ENCODE measurements around the gene KCNC3. TPM values are rescaled to one million over a fixed set of nuclear protein-coding genes. Genes with fewer than 3 reads are reported as not detected.

Gene KCNC3
- total RNA-seq, 1 donor from 2014 or later = not detected

DNA sequence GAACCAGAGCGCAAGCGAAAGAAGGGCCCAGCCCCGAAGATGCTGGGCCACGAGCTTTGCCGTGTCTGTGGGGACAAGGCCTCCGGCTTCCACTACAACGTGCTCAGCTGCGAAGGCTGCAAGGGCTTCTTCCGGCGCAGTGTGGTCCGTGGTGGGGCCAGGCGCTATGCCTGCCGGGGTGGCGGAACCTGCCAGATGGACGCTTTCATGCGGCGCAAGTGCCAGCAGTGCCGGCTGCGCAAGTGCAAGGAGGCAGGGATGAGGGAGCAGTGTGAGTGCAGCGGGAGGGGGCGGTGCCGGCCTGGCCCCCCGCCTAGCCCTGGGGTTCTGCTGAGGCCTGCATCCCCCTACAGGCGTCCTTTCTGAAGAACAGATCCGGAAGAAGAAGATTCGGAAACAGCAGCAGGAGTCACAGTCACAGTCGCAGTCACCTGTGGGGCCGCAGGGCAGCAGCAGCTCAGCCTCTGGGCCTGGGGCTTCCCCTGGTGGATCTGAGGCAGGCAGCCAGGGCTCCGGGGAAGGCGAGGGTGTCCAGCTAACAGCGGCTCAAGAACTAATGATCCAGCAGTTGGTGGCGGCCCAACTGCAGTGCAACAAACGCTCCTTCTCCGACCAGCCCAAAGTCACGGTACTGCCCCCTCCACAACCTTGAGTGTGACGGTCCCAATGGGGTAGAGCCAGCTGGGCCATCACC is 49.1 kb upstream of the KCNC3 start:
- no peak for FAIRE-seq

DNA sequence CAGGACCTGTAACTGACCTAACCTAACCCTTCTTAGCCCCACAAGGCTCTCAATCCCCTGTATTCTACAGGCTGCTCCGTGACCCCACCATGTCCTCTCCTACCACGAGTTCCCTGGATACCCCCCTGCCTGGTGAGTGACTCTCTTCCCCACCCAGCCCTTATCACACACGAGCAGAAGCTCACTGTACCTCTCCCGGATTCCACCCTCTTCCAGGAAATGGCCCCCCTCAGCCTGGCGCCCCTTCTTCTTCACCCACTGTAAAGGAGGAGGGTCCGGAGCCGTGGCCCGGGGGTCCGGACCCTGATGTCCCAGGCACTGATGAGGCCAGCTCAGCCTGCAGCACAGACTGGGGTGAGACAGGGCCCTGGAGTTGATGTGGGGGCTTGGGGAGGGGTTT is 48.3 kb upstream of the KCNC3 start:
- Mint-ChIP-seq H3K36me3 (ENCODE audit: low read depth, unreplicated experiment) (peaks cover 8% of the 10 kb centered on the region), H3K4me3 (ENCODE audit: unreplicated experiment) (no peak overlapping the region), H3K4me1 (ENCODE audit: low read depth, unreplicated experiment) (no peaks in the 10 kb centered on the region), H3K27ac (ENCODE audit: unreplicated experiment) (no peak overlapping the region), H3K27me3 (ENCODE audit: low read depth, unreplicated experiment) (no peaks in the 10 kb centered on the region), H3K9me3 (ENCODE audit: unreplicated experiment) (no peaks in the 10 kb centered on the region)
- Histone ChIP-seq H3K27me3 (ENCODE audit: insufficient read depth, low read length) (no peaks in the 10 kb centered on the region), H3K36me3 (ENCODE audit: insufficient read depth, low read length) (peaks cover 7% of the 10 kb centered on the region), H3K79me2 (ENCODE audit: insufficient read depth, low read length) (no peaks in the 10 kb centered on the region), H3K9ac (ENCODE audit: low read length) (no peak overlapping the region), H3K4me1 (ENCODE audit: insufficient read depth, low read length) (no peaks in the 10 kb centered on the region), H2AFZ (ENCODE audit: low read depth, low read length) (no peak overlapping the region), H3K9me3 (ENCODE audit: insufficient read depth, low read depth, low read length) (no peaks in the 10 kb centered on the region), H3K4me2 (ENCODE audit: low read length) (peak overlapping the region; percentile 54), H3K27ac (ENCODE audit: low read depth, low read length) (no peak overlapping the region), H3K4me3 (ENCODE audit: insufficient read depth, low read depth, low read length) (no peak overlapping the region), H4K20me1 (ENCODE audit: insufficient read depth, low read length) (peaks cover 13% of the 10 kb centered on the region)
- TF ChIP-seq, protein P1, sequence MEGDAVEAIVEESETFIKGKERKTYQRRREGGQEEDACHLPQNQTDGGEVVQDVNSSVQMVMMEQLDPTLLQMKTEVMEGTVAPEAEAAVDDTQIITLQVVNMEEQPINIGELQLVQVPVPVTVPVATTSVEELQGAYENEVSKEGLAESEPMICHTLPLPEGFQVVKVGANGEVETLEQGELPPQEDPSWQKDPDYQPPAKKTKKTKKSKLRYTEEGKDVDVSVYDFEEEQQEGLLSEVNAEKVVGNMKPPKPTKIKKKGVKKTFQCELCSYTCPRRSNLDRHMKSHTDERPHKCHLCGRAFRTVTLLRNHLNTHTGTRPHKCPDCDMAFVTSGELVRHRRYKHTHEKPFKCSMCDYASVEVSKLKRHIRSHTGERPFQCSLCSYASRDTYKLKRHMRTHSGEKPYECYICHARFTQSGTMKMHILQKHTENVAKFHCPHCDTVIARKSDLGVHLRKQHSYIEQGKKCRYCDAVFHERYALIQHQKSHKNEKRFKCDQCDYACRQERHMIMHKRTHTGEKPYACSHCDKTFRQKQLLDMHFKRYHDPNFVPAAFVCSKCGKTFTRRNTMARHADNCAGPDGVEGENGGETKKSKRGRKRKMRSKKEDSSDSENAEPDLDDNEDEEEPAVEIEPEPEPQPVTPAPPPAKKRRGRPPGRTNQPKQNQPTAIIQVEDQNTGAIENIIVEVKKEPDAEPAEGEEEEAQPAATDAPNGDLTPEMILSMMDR (IDR thresholded peaks at IDR 0.05; ENCODE audit: insufficient read depth, low read depth, low read length) = no peak
- TF ChIP-seq EZH2 (IDR thresholded peaks at IDR 0.05; ENCODE audit: insufficient read depth, low read length) = no peak
- DNase-seq (ENCODE audit: low read depth) (no peak), FAIRE-seq (no peak)

More for the DNA sequence above, 49.1 kb upstream of the KCNC3 start:
- Mint-ChIP-seq H3K27me3 (ENCODE audit: low read depth, unreplicated experiment) (no peaks in the 10 kb centered on the region), H3K36me3 (ENCODE audit: low read depth, unreplicated experiment) (peaks cover 8% of the 10 kb centered on the region), H3K27ac (ENCODE audit: unreplicated experiment) (no peak overlapping the region), H3K4me3 (ENCODE audit: unreplicated experiment) (no peak overlapping the region), H3K4me1 (ENCODE audit: low read depth, unreplicated experiment) (no peaks in the 10 kb centered on the region), H3K9me3 (ENCODE audit: unreplicated experiment) (no peaks in the 10 kb centered on the region)
- Histone ChIP-seq H3K4me2 (ENCODE audit: low read length) (no peak overlapping the region), H3K9ac (ENCODE audit: low read length) (no peak overlapping the region), H3K36me3 (ENCODE audit: insufficient read depth, low read length) (peaks cover 7% of the 10 kb centered on the region), H3K4me3 (ENCODE audit: insufficient read depth, low read depth, low read length) (no peak overlapping the region), H3K79me2 (ENCODE audit: insufficient read depth, low read length) (no peaks in the 10 kb centered on the region), H4K20me1 (ENCODE audit: insufficient read depth, low read length) (peaks cover 13% of the 10 kb centered on the region), H3K27me3 (ENCODE audit: insufficient read depth, low read length) (no peaks in the 10 kb centered on the region), H3K9me3 (ENCODE audit: insufficient read depth, low read depth, low read length) (no peaks in the 10 kb centered on the region), H3K4me1 (ENCODE audit: insufficient read depth, low read length) (no peaks in the 10 kb centered on the region), H2AFZ (ENCODE audit: low read depth, low read length) (no peak overlapping the region), H3K27ac (ENCODE audit: low read depth, low read length) (no peak overlapping the region)
- TF ChIP-seq, protein P1 (IDR thresholded peaks at IDR 0.05; ENCODE audit: insufficient read depth, low read depth, low read length) = no peak
- no peak for TF ChIP-seq EZH2 (IDR thresholded peaks at IDR 0.05; ENCODE audit: insufficient read depth, low read length)
- DNase-seq (ENCODE audit: low read depth) = no peak

DNA sequence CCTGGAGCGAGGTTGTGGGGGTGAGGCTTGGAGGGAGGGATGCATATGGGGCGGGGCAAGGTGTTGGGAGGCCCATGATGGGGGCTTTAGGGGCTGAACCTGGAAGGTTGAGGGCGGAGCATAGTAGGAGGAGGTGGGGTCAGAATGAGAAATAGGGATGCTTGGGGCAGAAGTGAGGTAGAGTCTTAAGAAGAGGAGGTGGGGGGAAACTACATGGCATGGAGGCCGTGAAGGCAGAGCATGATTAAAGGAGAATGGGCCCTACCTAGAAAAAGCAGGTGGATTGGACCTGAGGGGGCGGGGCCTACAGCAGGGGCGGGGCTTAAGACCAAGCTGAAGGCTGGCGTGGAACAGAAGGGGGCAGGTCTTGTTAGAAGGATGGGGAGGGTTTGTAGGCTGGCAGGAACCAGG is 47.9 kb upstream of the KCNC3 start:
- H3K4me2 ChIP-seq (ENCODE audit: low read length) = peak overlapping the region; percentile 54
- FAIRE-seq = no peak
- H2AFZ ChIP-seq (ENCODE audit: low read depth, low read length) = no peak overlapping the region
- H3K27ac ChIP-seq (ENCODE audit: low read depth, low read length) = no peak overlapping the region
- no peaks in the 10 kb centered on the region for H3K4me1 Mint-ChIP-seq (ENCODE audit: low read depth, unreplicated experiment)
- no peak for DNase-seq (ENCODE audit: low read depth)
- H3K9me3 ChIP-seq (ENCODE audit: insufficient read depth, low read depth, low read length) = no peaks in the 10 kb centered on the region
- no peak overlapping the region for H3K4me3 ChIP-seq (ENCODE audit: insufficient read depth, low read depth, low read length)
- no peak overlapping the region for H3K9ac ChIP-seq (ENCODE audit: low read length)
- TF ChIP-seq, protein P1 (IDR thresholded peaks at IDR 0.05; ENCODE audit: insufficient read depth, low read depth, low read length) = no peak
- TF ChIP-seq EZH2 (IDR thresholded peaks at IDR 0.05; ENCODE audit: insufficient read depth, low read length) = no peak
- H3K27ac Mint-ChIP-seq (ENCODE audit: unreplicated experiment) = no peak overlapping the region
- no peaks in the 10 kb centered on the region for H3K4me1 ChIP-seq (ENCODE audit: insufficient read depth, low read length)
- H3K36me3 ChIP-seq (ENCODE audit: insufficient read depth, low read length) = peaks cover 7% of the 10 kb centered on the region
- peak overlapping the region; percentile 77 for H3K4me3 Mint-ChIP-seq (ENCODE audit: unreplicated experiment)
- no peaks in the 10 kb centered on the region for H3K9me3 Mint-ChIP-seq (ENCODE audit: unreplicated experiment)
- peaks cover 13% of the 10 kb centered on the region for H4K20me1 ChIP-seq (ENCODE audit: insufficient read depth, low read length)
- peaks cover 8% of the 10 kb centered on the region for H3K36me3 Mint-ChIP-seq (ENCODE audit: low read depth, unreplicated experiment)
- no peaks in the 10 kb centered on the region for H3K27me3 ChIP-seq (ENCODE audit: insufficient read depth, low read length)
- H3K79me2 ChIP-seq (ENCODE audit: insufficient read depth, low read length) = no peaks in the 10 kb centered on the region
- peaks cover 2% of the 10 kb centered on the region for H3K27me3 Mint-ChIP-seq (ENCODE audit: low read depth, unreplicated experiment)
